ENCODE measurements around the gene SH3GL1. TPM values are rescaled to one million over a fixed set of nuclear protein-coding genes. Genes with fewer than 3 reads are reported as not detected.
"Not testable (repeated sequence)": the region's sequence is repeated elsewhere in the genome, so short reads cannot be mapped to it uniquely, and the experiment has no call there.

The SH3GL1 gene
- total and polyA plus RNA-seq, 2 of the 4 experiments (the other 2 are of a cell fraction), result 28.1 to 138 TPM

GRCh38 chr19:4349225-4349624 lies 51.1 kb downstream of the SH3GL1 start:
- H2BK5ac ChIP-seq (ENCODE audit: low read depth, low read length, poor library complexity, severe bottlenecking); H4K20me1 ChIP-seq (ENCODE audit: insufficient read depth, low read length); dilution Hi-C loops (cut with HindIII; ENCODE audit: low sequenced_read_pairs, unreplicated experiment); H3K14ac ChIP-seq (replicated peaks; ENCODE audit: low read depth, low read length); H3K4me2 ChIP-seq (ENCODE audit: low read depth, low read length); DNase-seq; H2BK120ac ChIP-seq (ENCODE audit: low read depth, low read length); H4K8ac ChIP-seq (ENCODE audit: low read depth in 2 of 2, low read length in 2 of 2); H3K27ac ChIP-seq (ENCODE audit: insufficient read depth, low read length); H2AK5ac ChIP-seq (ENCODE audit: low read depth, low read length); H2AK9ac ChIP-seq (replicated peaks; ENCODE audit: low read depth, low read length, poor library complexity); H3K27me3 ChIP-seq (ENCODE audit: control insufficient read depth, insufficient read depth, low read length); H4K91ac ChIP-seq (ENCODE audit: insufficient read depth, low read depth, low read length); H4K5ac ChIP-seq (ENCODE audit: low read depth, low read length); intact Hi-C loops (cut with micrococcal nuclease); H2BK15ac ChIP-seq (ENCODE audit: low read depth, low read length); H3K23ac ChIP-seq (ENCODE audit: low read depth, low read length); H3K9ac ChIP-seq (ENCODE audit: low read depth, low read length); H2AFZ ChIP-seq (replicated peaks; ENCODE audit: low read length, poor library complexity); ATAC-seq (ENCODE audit: low read depth); BruUV-seq (replicated peaks); H3K4ac ChIP-seq (ENCODE audit: low read depth, low read length); H2BK20ac ChIP-seq (ENCODE audit: low read depth, low read length); H3K9me3 ChIP-seq (ENCODE audit: control insufficient read depth, insufficient read depth, low read length); POLR2A ChIA-PET (ENCODE audit: unreplicated experiment); H3K9me1 ChIP-seq (ENCODE audit: insufficient read depth, low read length); H3K56ac ChIP-seq (ENCODE audit: extremely low read depth, insufficient read depth, low read length); H3K79me1 ChIP-seq (ENCODE audit: low read depth in 1 of 2, low read length in 2 of 2); in situ Hi-C loops (cut with MboI; ENCODE audit: low sequenced_read_pairs); H3K18ac ChIP-seq (ENCODE audit: low read depth, low read length); H3K4me1 ChIP-seq (ENCODE audit: control insufficient read depth, insufficient read depth, low read length); H3K4me3 ChIP-seq (ENCODE audit: insufficient read depth, low read depth, low read length): not testable (repeated sequence)
- H3K36me3 ChIP-seq (ENCODE audit: control insufficient read depth, insufficient read depth, low read length), result peaks cover 11% of the 10 kb centered on the region
- WGBS, 2 experiments (ENCODE audit: extremely low coverage in 2 of 2, insufficient read length in 1 of 2), result 93% methylated on average over 6 of the region's 16 CpGs; no CpG with 5 or more reads in 1 of the 2 experiments
- CTCF ChIA-PET, result interaction anchor here (0.7 kb wide), 1 partner anchor 19 kb away, joined by 4 read pairs; no protein-coding TSS in a partner anchor

All from IMR-90 (cell line).